Stimulated activated CD4-positive, alpha-beta T cell treated with anti-CD3 and anti-CD28 coated beads, Interleukin-1b, Interleukin-23, amount 100 ng/mL, for 48 hours (primary cell): ENCODE measurements around the gene TP63.
"Not testable (repeated sequence)": the region's sequence is repeated elsewhere in the genome, so short reads cannot be mapped to it uniquely, and the experiment has no call there.

Experiments
- DNase-seq: peaks from one replicate; pipeline ENCODE4 v3.0.0-alpha.2; 2020

TP63 gene

GRCh38 chr3:189631373-189631408 lies at the start of gene TP63:
Gene TP63, plus strand, starts transcription at chr3:189631389. Its CDS starts 127 bp downstream, at chr3:189631516.
- no peak for DNase-seq

GRCh38 chr3:189582179-189582578 lies 49.0 kb upstream of the TP63 start:
- DNase-seq = no peak

- no peak for DNase-seq
Observed at GRCh38 chr3:189584645-189585044, 46.5 kb upstream of the TP63 start.

DNA sequence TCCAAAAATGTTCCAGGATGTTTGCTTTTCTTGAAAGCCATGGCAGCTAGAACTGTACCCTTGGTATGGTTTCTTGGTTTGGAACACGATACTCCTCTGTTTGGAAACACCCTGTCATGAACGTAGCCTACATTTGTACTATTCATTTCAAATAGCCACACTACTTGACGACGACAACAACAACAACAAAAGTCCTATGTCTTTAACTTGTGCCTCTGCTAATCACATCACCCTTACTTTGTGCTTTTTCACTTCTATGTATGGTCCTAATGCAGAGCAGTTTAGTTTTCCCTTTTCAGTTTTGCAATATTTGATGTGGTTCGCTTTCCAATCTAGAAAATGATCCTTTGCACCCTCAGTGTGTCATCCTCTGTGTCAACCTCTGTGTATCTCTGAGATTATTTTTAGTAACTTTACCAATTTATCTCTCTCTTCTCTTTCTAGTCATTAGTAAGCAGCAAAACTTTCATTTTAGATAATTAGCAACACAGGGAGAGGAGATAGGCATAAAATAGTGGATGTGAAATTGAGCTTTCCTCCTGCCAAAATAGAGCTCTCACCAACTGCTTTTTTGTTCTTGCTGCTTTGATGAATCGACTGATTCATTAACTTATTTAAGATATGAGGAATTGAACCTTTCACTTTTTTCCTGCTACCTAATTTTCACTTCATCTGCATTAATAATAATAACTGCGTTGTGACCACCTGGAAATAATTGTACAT lies 44.1 kb upstream of the TP63 start:
- DNase-seq = no peak

DNA sequence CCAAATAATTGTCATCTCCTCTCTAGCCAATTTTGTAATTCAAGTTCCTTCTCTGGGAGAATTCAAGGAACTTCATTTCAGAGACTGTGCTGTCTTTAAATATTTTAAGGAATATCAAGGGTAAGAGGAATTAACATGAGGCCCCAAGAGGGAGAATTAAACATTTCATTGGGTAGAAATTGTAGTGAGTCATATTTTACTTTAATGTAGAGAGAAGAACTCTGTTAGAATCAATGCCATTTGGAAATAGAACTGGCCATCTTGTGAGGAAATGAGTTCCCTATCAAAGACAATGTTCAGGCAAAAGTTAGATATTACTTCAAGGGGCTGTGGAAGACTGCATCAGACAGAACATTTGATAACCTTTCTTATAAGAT lies 43.5 kb upstream of the TP63 start:
- DNase-seq = no peak

- no peak for DNase-seq
Observed at GRCh38 chr3:189588070-189588469, 43.1 kb upstream of the TP63 start.

DNA sequence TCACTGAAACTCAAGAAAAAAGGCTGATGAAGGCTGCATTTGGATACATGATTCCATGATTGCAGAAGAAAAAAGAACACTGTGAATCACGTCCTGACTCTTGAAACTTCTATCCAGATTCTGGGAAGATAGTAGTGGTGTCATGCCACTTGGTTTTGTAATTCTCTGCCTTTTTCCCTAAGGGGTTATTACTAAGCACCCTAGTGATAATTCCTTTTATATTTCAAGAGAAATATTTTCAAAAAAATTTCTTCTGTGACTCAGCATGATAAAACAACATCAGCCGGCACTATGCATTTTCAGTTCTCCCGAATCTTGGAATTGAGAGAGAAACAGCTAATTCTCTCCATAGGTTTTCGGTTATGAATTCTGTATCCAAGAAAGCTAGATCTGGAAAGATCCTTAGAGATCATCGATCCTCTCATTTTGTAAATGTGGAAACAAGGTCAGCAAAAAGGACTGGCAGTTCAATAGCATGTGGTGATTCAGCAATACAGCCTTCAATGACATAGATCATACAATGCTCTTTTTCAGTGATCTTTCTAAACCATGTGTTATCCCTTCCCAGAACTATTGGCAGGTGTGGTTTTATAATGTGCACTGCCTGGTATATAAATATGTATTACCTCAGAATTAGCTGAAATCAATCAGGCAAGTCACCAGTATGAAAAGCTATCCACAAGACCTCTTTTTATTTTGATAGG lies 42.6 kb upstream of the TP63 start:
- DNase-seq = no peak

GRCh38 chr3:189589179-189589569 lies 42.0 kb upstream of the TP63 start:
- no peak for DNase-seq

- DNase-seq = no peak
Observed at GRCh38 chr3:189590223-189590622, 41.0 kb upstream of the TP63 start.

GRCh38 chr3:189593581-189593980 lies 37.6 kb upstream of the TP63 start:
- DNase-seq = no peak

GRCh38 chr3:189596078-189596979 lies 34.9 kb upstream of the TP63 start:
- not testable (repeated sequence) for DNase-seq

GRCh38 chr3:189597918-189598317 lies 33.3 kb upstream of the TP63 start:
- no peak for DNase-seq

DNA sequence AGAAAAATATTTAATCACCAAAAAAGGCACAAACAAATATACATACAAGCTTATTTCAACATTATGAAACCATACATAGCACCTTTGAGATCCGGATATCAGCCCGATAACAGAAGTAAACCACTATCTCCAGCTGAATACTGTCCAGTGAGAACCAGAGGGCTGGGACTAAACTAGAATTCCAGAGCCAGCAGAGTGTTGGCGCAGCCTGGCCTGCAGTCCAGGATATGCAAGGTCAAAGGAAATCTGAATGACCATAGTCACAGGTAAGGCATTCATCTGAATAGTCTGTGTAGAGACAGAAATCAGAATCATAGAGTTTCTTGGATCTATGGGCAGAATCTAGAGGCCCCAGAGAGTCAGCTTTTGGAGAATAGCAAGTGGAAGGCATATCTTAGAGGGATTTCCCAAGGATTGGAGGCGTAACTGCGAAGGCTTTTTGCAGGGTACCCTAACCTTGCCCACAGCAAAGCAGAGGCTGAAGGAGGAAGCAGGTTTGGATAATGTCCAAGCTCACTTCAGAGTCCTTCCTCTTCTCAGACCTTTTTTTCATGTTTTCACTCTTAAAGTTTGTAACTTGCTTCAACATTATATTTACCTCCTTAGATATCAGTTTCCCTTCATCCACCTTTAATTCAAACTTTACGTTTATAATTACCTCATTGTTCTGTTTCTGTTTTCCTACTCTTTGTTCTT lies 32.5 kb upstream of the TP63 start:
- no peak for DNase-seq

- DNase-seq = no peak
Observed at GRCh38 chr3:189602471-189602870, 28.7 kb upstream of the TP63 start.

DNA sequence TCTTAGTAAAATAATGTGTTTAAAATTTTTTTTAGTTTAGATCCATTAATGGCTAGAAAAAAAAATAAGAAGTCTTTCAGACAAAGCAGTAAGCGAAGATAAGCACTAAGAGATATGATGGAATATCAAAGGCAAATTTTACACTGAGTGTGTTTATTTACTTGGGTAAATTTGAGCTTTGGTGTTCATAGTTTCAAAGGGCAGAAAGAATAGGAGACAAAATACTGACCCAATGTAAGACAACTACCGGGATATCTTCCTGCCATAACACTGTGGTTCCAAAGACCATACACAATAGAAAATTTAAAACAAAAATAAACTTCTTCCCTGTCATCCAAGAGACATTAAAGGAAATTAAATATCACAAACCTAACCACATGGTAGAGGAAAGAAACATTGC lies 25.5 kb upstream of the TP63 start:
- no peak for DNase-seq

- DNase-seq = no peak
Observed at GRCh38 chr3:189606774-189607173, 24.4 kb upstream of the TP63 start.

DNA sequence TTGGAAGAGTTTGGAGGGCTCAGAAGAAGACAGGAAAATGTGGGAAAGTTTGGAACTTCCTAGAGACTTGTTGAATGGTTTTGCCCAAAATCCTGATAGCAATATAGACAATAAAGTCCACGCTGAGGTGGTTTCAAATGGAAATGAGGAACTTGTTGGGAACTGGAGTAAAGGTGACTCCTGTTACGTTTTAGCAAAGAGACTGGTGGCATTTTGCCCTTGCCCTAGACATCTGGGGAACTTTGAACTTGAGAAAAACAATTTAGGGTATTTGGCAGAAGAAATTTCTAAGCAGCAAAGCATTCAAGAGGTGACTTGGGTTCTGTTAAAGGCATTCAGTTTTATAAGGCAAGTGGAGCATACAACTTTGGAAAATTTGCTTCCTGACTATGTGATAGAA lies 18.5 kb upstream of the TP63 start:
- DNase-seq = not testable (repeated sequence)

DNA sequence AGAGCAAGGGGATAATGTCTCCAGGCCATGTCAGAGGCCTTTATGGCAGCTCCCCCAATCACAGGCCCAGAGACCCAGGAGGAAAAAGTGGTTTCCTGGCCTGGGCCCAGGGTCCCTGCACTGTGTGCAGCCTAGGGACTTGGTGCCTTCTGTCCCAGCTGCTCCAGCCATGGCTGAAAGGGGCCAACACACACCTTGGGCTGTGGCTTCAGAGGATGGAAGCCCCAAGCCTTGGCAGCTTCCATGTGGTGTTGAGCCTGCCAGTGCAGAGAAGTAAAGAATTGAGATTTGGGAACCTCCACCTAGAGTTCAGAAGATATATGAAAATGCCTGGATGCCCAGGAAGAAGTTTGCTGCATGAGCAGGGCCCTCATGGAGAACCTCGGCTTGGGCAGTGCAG lies 18.1 kb upstream of the TP63 start:
- DNase-seq = no peak

GRCh38 chr3:189621948-189622603 lies 9.1 kb upstream of the TP63 start:
- no peak for DNase-seq

DNA sequence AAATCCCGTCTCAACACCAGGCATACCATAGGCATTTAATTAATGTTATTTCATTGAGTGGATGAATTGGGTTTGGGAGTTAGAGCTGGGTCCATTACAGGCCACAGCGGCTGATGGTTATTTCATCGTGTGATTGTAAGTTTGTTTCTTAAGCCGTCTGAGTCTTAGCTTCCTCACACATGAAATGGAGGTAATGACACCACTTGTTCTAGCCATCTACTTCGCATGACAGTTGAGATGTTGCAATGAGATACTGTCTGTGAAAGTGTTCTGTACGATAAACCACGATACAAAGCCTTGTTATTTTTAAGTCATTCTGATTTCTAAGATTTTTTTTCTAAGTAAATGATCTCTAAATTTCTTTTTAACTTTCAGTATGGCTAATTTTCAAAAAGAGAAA lies 8.6 kb upstream of the TP63 start:
- no peak for DNase-seq

DNA sequence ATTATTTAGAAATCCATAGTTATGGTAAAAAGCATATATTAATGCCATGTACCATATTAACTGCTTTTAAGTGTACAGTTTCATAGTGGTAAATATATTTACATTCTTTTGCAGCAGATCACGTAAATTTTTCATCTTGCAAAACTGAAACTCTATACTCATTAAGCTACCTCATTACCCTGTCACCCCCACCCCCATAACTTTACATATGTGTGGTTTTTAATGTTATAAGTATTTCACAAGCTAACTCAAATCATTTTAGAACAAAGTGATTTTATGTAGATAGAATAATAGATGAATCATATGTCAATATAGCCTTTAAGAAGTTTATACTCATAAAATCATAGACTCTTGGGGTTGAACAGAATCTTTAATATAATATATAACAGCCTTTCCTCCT lies 7.1 kb upstream of the TP63 start:
- DNase-seq = no peak

DNA sequence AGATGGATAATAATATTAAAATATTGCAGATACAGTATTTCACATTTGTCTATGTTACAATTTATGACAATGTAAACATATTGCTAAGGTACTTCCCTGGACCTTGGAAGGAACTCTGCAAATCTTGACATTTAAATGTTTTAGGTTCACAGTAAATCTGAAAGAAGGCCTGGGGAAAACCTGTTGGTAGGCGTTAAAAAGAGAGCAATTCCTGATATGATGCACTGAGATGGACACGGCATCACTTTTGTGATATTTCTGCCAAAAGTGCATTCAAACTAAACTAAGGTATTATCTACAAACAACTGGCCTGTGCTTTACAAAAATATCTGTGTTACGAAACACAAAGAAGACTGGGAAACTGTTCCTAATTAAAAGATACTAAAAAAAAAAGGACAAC lies 6.1 kb upstream of the TP63 start:
- DNase-seq = no peak

- no peak for DNase-seq
Observed at GRCh38 chr3:189625572-189625971, 5.6 kb upstream of the TP63 start.
